Measurements from ENCODE around the gene SOX12. TPM values are rescaled to one million over a fixed set of nuclear protein-coding genes. Genes with fewer than 3 reads are reported as not detected.

Gene SOX12
- polyA plus RNA-seq, 1 of the 3 experiments (the other 2 are of a cell fraction) = 11.3 TPM

- TF ChIP-seq, protein P1, sequence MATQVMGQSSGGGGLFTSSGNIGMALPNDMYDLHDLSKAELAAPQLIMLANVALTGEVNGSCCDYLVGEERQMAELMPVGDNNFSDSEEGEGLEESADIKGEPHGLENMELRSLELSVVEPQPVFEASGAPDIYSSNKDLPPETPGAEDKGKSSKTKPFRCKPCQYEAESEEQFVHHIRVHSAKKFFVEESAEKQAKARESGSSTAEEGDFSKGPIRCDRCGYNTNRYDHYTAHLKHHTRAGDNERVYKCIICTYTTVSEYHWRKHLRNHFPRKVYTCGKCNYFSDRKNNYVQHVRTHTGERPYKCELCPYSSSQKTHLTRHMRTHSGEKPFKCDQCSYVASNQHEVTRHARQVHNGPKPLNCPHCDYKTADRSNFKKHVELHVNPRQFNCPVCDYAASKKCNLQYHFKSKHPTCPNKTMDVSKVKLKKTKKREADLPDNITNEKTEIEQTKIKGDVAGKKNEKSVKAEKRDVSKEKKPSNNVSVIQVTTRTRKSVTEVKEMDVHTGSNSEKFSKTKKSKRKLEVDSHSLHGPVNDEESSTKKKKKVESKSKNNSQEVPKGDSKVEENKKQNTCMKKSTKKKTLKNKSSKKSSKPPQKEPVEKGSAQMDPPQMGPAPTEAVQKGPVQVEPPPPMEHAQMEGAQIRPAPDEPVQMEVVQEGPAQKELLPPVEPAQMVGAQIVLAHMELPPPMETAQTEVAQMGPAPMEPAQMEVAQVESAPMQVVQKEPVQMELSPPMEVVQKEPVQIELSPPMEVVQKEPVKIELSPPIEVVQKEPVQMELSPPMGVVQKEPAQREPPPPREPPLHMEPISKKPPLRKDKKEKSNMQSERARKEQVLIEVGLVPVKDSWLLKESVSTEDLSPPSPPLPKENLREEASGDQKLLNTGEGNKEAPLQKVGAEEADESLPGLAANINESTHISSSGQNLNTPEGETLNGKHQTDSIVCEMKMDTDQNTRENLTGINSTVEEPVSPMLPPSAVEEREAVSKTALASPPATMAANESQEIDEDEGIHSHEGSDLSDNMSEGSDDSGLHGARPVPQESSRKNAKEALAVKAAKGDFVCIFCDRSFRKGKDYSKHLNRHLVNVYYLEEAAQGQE (IDR thresholded peaks at IDR 0.05; ENCODE audit: low read depth, low read length) = peak; percentile 20; the same call in 1 of the 2 replicates
- TF ChIP-seq PBX3 (IDR thresholded peaks at IDR 0.05) (peak; percentile 60), NRF1 (IDR thresholded peaks at IDR 0.05; ENCODE audit: low read depth, low read length) (0 out of 2 replicates have a peak, but pooled peaks have one; percentile 28), CHD2 (IDR thresholded peaks at IDR 0.05; ENCODE audit: low read length, partially characterized antibody) (peak; percentile 77), EP300 (IDR thresholded peaks at IDR 0.05; ENCODE audit: borderline replicate concordance in 1 of 2, low read depth in 1 of 2, low read length in 1 of 2) (no peak; a peak in 1 of 4 replicates)
Measured at GRCh38 chr20:347640-348484, 22.5 kb downstream of the SOX12 start (continued).

DNA sequence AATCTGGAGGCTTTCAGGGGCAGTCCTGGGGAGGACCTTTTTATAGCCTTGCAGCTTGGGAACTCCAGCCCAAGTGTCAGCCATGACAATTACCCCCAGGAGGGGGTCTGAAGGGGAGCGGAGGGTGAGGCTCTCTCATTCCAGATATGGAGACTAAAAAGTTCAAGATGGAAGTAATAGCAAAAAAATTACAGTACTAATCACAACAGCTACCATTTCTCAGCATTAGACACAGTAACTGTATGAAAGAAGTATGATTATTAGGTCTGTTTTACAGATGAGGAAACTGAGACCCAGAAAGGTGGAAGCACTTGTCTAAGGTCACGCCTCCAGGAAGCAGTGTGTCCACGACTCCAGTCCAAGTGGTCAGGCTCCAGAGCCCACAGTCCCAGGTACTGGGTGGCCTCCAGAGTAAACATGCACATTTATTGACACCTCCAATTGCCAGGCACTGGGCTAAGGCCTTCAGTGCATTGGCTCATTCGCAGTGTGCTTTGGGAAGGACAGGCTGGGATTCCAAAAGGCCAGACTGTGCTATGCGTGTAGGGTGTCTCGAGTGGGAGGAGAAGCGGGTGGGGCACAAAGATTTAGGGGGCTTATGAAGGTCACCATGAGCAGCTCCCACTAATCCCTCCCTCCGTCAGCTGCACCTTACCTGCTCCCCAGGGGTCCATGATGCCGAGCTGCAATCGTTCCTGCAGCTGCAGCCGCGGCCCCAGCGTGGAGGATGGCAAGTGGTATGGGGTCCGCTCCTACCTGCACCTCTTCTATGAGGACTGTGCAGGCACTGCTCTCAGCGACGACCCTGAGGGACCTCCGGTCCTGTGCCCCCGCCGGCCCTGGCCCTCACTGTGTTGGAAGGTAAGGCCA lies 23.9 kb downstream of the SOX12 start:
- DNase-seq = no peak
- no peaks in the 10 kb centered on the region for H4K20me1 ChIP-seq (ENCODE audit: insufficient read depth)
- H2AFZ ChIP-seq (ENCODE audit: low read depth) = no peak overlapping the region
- H3K4me1 ChIP-seq (ENCODE audit: control insufficient read depth in 1 of 2, insufficient read depth in 2 of 2, low read depth in 1 of 2, low read length in 1 of 2) = peaks cover 0 to 16% of the 10 kb centered on the region in 2 experiments; a peak in 2 of 4 replicates
- 97% methylated on average over 14 of the region's 19 CpGs for WGBS (ENCODE audit: low lambda C conversion rate)
- no peaks in the 10 kb centered on the region for H3K9me2 ChIP-seq
- peak overlapping the region in 1 of 2 experiments; percentile 88; a peak in 1 of 4 replicates for H3K4me3 ChIP-seq (ENCODE audit: low read depth in 2 of 2, low read length in 1 of 2)
- peaks cover 10% of the 10 kb centered on the region for H3F3A ChIP-seq (replicated peaks; ENCODE audit: insufficient read depth)
- peak overlapping the region in 1 of 2 experiments; percentile 95; a peak in 3 of 4 replicates for H3K27ac ChIP-seq (ENCODE audit: low read depth in 2 of 2, low read length in 1 of 2)
- H3K4me2 ChIP-seq = peak overlapping the region; percentile 99; the same call in 1 of the 2 replicates
- no peaks in the 10 kb centered on the region for H3K27me3 ChIP-seq (ENCODE audit: insufficient read depth)
- H3K9me3 ChIP-seq = no peaks in the 10 kb centered on the region
- ChIA-PET CTCF (interaction anchor here (1.1 to 5.6 kb wide), 2 partner anchors 19 to 82 kb away, joined by 4 to 65 read pairs; no protein-coding TSS in a partner anchor), POLR2A (no interaction called here)
- TF ChIP-seq RCOR1 (IDR thresholded peaks at IDR 0.05; ENCODE audit: low read length) (no peak), FOXM1 (IDR thresholded peaks at IDR 0.05; ENCODE audit: low read depth) (no peak)
- H3K9ac ChIP-seq = peak overlapping the region; percentile 93; the same call in 1 of the 2 replicates
- peaks cover 17% of the 10 kb centered on the region for H3K79me2 ChIP-seq (ENCODE audit: insufficient read depth)
- H3K36me3 ChIP-seq (replicated peaks in 1 of 2; ENCODE audit: control insufficient read depth in 1 of 2, insufficient read depth in 2 of 2, low read length in 1 of 2) = peaks cover 6 to 21% of the 10 kb centered on the region in 2 experiments

All from SK-N-SH (cell line).